Natural killer cell (primary cell): ENCODE data around the gene FAM3B. TPM values are rescaled to one million over a fixed set of nuclear protein-coding genes. Genes with fewer than 3 reads are reported as not detected.
A peak's percentile ranks its signal among the peaks of the same experiment; 100 is the strongest.

ENCODE experiments used
- ATAC-seq, 3 donors: fragments of 150-1000 bp in 2 of 3; fragments of 200-7000 bp in 1 of 3; cut with Tn5 transposase; 1 replicate in 1 of 3; 2 replicates in 2 of 3; pipeline ENCODE4 v1.10.0; 2021; ENCODE audit warnings: mild to moderate bottlenecking in 2 of 3, moderate library complexity in 2 of 3
- DNase-seq, 2 donors: peaks; one replicate each; pipeline versions ENCODE4 v3.0.0 to v3.0.0-alpha.2; 2013 to 2021; ENCODE audit warnings: mixed read lengths in 1 of 2
- H3K27ac ChIP-seq: one replicate; pipeline ENCODE4 v1.5.1; 2013; ENCODE audit warnings: mild to moderate bottlenecking, low read length
- H3K27me3 ChIP-seq: one replicate; pipeline ENCODE4 v1.6.1; 2013; ENCODE audit warnings: low read length; ENCODE audit not compliant: control insufficient read depth, insufficient read depth
- H3K36me3 ChIP-seq: one replicate; pipeline ENCODE4 v1.6.1; 2013; ENCODE audit warnings: low read length; ENCODE audit not compliant: control insufficient read depth, insufficient read depth
- H3K4me1 ChIP-seq: one replicate; pipeline ENCODE4 v1.6.1; 2013; ENCODE audit warnings: low read length; ENCODE audit not compliant: control insufficient read depth, insufficient read depth
- H3K4me3 ChIP-seq: one replicate; pipeline ENCODE4 v1.5.1; 2013; ENCODE audit warnings: low read length
- H3K9me3 ChIP-seq: one replicate; pipeline ENCODE4 v1.6.1; 2013; ENCODE audit warnings: low read length; ENCODE audit not compliant: control insufficient read depth, insufficient read depth
- H3K27ac Mint-ChIP-seq, 2 donors: one replicate each; pipeline ENCODE4 v1.8.0; 2022; ENCODE audit warnings: mild to moderate bottlenecking in 2 of 2, mixed read lengths in 2 of 2, moderate library complexity in 1 of 2
- H3K27me3 Mint-ChIP-seq, 2 donors: one replicate each; pipeline ENCODE4 v1.8.0; 2022; ENCODE audit warnings: low read depth in 2 of 2, mixed read lengths in 2 of 2
- H3K36me3 Mint-ChIP-seq: one replicate; pipeline ENCODE4 v1.8.0; 2022; ENCODE audit warnings: mixed read lengths
- H3K4me1 Mint-ChIP-seq, 2 donors: one replicate each; pipeline ENCODE4 v1.8.0; 2022; ENCODE audit warnings: mixed read lengths in 2 of 2
- H3K4me3 Mint-ChIP-seq: one replicate; pipeline ENCODE4 v1.8.0; 2022; ENCODE audit warnings: mild to moderate bottlenecking, moderate library complexity, mixed read lengths
- H3K9me3 Mint-ChIP-seq, 2 donors: one replicate each; pipeline ENCODE4 v1.8.0; 2022; ENCODE audit warnings: mixed read lengths in 2 of 2
- WGBS: methylation state at CpG from one replicate; pipeline ENCODE4 v1.1.7; 2013; ENCODE audit warnings: missing lambda C conversion rate; ENCODE audit not compliant: insufficient coverage; 5-methylcytosine and 5-hydroxymethylcytosine counted together
- intact Hi-C: fragments of 100-400 bp; cut with micrococcal nuclease; formaldehyde crosslinking; loops from one replicate; pipeline ENCODE4 v1.14.2; 2022
- total RNA-seq, 4 donors: library from RNA; stranded (reverse); fragments of 120-200 nt in 1 of 4; gene quantifications; one replicate each; pipeline versions ENCODE4 v1.2.3 to v1.2.4, GENCODE V29; 2013 to 2022
- TF ChIP-seq, protein P1 (sequence below): fragments of 200-600 bp; IDR thresholded peaks from one replicate; pipeline ENCODE4 v1.8.0; 2022; ENCODE audit warnings: antibody characterized with exemption

The FAM3B gene
- total RNA-seq, 3 donors from 2014 or later (not counting 1 experiment from before 2014, with no cell fraction given): 0.48 TPM; not detected in 2

DNA sequence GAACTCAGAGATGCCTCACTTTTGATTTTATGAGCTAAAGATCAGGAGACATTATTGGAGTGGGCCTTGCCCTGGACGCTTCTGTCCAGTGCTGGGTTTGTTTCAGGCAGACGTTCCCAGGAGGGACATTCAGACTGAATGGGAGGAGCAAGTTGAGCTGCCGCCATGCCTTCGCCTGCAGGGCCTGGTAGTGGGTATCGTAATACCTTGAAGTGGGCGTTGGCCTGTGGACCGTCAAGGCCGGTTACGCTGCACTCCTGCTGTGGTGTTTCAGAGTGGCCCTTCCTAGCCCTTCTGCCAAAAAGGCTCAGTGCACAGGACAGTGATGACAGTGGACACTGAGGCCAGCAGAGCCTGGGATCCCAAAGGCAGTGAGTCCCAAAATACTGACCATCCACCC is 1.6 kb downstream of the FAM3B start:
- 87% methylated on average over 9 of the region's 9 CpGs for WGBS

DNA sequence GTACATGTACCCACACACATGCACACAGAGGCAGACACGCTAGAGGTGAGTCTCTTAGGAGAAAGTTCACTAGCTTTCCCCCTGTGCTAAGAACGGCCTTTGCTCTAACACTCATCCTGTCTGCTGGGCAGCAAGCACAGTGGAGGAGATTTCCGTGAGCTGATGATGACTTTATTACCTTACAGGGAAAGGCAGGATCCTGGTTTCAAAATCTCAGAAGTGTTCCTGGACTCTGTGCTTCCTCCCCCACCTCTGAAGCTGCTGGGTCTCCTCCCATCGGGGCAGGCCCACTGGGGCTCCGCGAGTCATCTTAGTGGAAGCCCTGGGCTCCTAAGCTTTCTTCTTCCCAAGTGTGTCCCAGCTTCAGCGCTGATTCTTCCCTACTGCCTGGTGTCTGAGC is 2.7 kb downstream of the FAM3B start:
- DNase-seq (no peak), ATAC-seq (no peak)
- Mint-ChIP-seq H3K4me1 (no peaks in the 10 kb centered on the region), H3K9me3 (no peaks in the 10 kb centered on the region), H3K36me3 (no peaks in the 10 kb centered on the region), H3K4me3 (no peak overlapping the region), H3K27me3 (peaks cover 27 to 49% of the 10 kb centered on the region in 2 donors), H3K27ac (no peak overlapping the region)
- Histone ChIP-seq H3K27me3 (no peaks in the 10 kb centered on the region), H3K4me1 (no peaks in the 10 kb centered on the region), H3K9me3 (no peaks in the 10 kb centered on the region), H3K4me3 (no peak overlapping the region), H3K36me3 (no peaks in the 10 kb centered on the region), H3K27ac (no peak overlapping the region)
- intact Hi-C loops: no loop called here
- TF ChIP-seq, protein P1, sequence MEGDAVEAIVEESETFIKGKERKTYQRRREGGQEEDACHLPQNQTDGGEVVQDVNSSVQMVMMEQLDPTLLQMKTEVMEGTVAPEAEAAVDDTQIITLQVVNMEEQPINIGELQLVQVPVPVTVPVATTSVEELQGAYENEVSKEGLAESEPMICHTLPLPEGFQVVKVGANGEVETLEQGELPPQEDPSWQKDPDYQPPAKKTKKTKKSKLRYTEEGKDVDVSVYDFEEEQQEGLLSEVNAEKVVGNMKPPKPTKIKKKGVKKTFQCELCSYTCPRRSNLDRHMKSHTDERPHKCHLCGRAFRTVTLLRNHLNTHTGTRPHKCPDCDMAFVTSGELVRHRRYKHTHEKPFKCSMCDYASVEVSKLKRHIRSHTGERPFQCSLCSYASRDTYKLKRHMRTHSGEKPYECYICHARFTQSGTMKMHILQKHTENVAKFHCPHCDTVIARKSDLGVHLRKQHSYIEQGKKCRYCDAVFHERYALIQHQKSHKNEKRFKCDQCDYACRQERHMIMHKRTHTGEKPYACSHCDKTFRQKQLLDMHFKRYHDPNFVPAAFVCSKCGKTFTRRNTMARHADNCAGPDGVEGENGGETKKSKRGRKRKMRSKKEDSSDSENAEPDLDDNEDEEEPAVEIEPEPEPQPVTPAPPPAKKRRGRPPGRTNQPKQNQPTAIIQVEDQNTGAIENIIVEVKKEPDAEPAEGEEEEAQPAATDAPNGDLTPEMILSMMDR: no peak
- 89% methylated on average over 7 of the region's 7 CpGs for WGBS

More for the DNA sequence above, 1.6 kb downstream of the FAM3B start:
- Mint-ChIP-seq H3K36me3 (no peaks in the 10 kb centered on the region), H3K4me3 (no peak overlapping the region), H3K27ac (no peak overlapping the region), H3K4me1 (no peaks in the 10 kb centered on the region), H3K27me3 (peaks cover 27 to 51% of the 10 kb centered on the region in 2 donors), H3K9me3 (no peaks in the 10 kb centered on the region)
- no peaks in the 10 kb centered on the region for H3K9me3 ChIP-seq
- H3K27ac ChIP-seq: no peak overlapping the region
- no peak overlapping the region for H3K4me3 ChIP-seq
- H3K36me3 ChIP-seq: no peaks in the 10 kb centered on the region
- DNase-seq (no peak), ATAC-seq (no peak)
- H3K4me1 ChIP-seq: no peaks in the 10 kb centered on the region
- TF ChIP-seq, protein P1: no peak
- intact Hi-C loops: no loop called here
- H3K27me3 ChIP-seq: no peaks in the 10 kb centered on the region

DNA sequence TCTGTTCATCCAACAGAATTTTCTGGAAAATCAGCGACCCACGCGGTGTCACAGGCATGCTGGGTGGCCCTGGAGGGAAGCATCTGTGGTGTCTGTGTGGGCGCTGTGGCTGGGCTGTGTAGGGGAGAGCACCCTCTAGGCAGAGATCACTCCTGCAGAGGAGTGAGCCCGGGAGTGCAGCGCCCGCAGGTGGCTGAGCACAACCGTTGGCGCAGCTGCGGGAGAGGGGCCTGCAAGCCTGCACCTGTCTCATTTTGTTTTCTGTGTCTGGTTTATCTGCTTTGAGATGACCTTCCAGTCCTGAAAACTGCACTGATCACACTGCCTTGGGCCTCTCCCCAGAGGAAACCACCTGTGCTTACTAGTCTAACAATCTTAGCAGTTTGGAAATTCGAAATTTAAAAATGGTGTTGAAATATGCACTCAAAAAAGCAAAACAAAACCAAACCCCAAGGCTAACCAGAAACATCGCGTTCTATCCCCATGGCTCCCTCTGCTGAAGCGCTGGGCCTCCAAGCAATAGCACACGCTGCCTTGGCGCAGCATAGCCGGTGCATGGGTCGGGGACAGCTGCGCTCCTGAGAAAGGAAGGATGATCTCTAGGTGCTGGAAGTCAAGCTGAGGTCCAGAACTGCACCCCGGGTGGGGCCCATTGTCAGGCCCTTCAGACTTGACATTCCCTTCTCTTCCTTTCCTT is 4.8 kb downstream of the FAM3B start:
- DNase-seq (peak in 1 of 2 donors; percentile 41), ATAC-seq (no peak)
- H3K27me3 ChIP-seq: no peaks in the 10 kb centered on the region
- no peaks in the 10 kb centered on the region for H3K36me3 ChIP-seq
- no peaks in the 10 kb centered on the region for H3K9me3 ChIP-seq
- no peaks in the 10 kb centered on the region for H3K9me3 Mint-ChIP-seq
- no peaks in the 10 kb centered on the region for H3K4me1 Mint-ChIP-seq
- H3K36me3 Mint-ChIP-seq: no peaks in the 10 kb centered on the region
- peaks cover 9 to 29% of the 10 kb centered on the region in 2 donors for H3K27me3 Mint-ChIP-seq
- H3K4me3 ChIP-seq: no peak overlapping the region
- H3K4me3 Mint-ChIP-seq: no peak overlapping the region
- H3K27ac ChIP-seq: no peak overlapping the region
- no peak overlapping the region for H3K27ac Mint-ChIP-seq
- intact Hi-C loops: no loop called here
- 68% methylated on average over 20 of the region's 20 CpGs for WGBS
- H3K4me1 ChIP-seq: no peaks in the 10 kb centered on the region
- TF ChIP-seq, protein P1: no peak
